ENCODE results near the gene NPAS2. TPM values are rescaled to one million over a fixed set of nuclear protein-coding genes. Genes with fewer than 3 reads are reported as not detected.

Gene NPAS2
- total and polyA plus RNA-seq, 7 donors: 8.5 to 56.2 (median 17.3) TPM

DNA sequence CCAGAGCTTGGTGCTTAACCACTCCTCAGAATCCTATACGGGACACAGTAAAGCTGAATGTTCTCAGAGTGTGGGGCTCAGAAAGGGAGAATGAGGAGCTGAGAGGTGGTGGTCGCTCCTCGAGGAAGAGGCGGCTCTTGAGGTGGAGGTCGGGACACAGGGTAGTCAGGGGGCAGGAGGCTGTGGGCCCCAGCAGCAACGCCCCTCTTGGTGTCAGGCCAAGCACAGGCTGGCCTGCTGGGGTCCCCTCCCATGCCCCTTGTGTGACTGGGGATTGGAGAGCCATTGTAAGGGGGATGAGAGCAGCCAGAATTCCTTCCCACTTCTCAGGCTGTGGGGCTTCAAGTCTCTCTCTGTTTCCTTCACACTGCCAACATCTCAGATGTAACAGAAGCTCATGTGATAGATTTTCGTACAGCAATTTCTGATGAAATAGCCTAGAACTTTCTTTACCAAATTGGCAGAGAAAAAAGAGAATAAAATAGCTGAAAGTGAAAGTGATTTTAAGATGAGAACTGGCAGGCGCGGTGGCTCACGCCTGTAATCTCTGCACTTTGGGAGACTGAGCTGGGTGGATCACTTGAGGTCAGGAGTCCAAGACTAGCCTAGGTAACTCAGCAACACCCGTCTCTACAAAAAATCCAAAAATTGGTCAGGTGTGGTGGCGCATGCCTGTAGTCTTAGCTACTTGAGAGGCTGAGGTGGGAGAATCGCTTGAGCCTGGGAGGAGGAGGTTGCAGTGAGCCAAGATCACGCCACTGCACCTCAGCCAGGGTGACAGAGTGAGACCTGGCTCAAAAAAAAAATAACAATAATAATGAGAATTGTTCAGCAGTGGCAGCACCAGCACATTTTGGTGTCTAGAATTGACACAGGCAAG lies 121.1 kb downstream of the NPAS2 start:
- WGBS, 3 donors: 87 to 89% (median 88%) methylated on average over 14 of the region's 14 CpGs
- ATAC-seq: no peak
- Histone ChIP-seq H3K36me3 (ENCODE audit: insufficient read depth in 1 of 2, low read depth in 1 of 2) (peaks cover 0 to 10% of the 10 kb centered on the region in 2 donors), H3K27me3 (ENCODE audit: insufficient read depth in 3 of 3, low read length in 2 of 3) (no peaks in the 10 kb centered on the region), H3K4me1 (peaks cover 9% of the 10 kb centered on the region), H3K9me3 (no peaks in the 10 kb centered on the region), H3K27ac (no peak overlapping the region), H3K4me3 (no peak overlapping the region)
- no peak for TF ChIP-seq CTCF (IDR thresholded peaks at IDR 0.05)
- intact Hi-C loops (cut with DNase I): no loop called here
- DNase-seq: no peak

DNA sequence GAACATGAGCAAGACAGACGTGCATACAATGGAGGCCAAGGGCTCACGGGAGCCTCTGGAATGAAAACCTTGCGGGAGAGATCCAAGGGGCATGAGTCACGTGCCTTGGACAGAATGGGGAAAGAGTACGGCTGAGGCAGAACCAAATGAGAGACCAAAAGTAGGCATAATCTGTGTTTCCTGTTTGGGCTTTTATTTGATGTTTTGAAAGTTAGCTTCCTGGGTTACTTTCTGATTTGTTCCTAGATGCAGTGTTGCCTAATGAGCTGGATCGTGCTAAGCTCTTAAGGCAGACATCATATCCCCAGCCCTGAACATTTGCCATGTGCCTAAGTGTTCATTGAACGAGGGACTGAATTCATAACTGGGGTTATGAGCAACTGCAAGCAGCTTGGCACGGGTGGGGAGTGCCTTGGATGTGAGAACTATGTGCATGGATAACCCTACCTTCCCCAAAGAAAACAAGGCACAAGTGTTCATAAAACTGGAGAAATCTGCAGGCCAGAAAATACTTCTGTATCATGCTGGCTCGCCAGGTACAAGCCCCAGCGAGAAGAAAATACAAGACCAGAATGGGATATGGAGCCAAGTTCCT lies 121.8 kb downstream of the NPAS2 start:
- no peaks in the 10 kb centered on the region for H3K9me3 ChIP-seq
- no peaks in the 10 kb centered on the region for H3K27me3 ChIP-seq (ENCODE audit: insufficient read depth in 3 of 3, low read length in 2 of 3)
- ATAC-seq (peak in 3 of 4 donors; percentile 47 to 67 (median 54)), DNase-seq (no peak)
- WGBS, 3 donors: 53 to 77% (median 59%) methylated on average over 10 of the region's 10 CpGs
- no peak overlapping the region for H3K4me3 ChIP-seq
- H3K36me3 ChIP-seq (ENCODE audit: insufficient read depth in 1 of 2, low read depth in 1 of 2): peaks cover 0 to 10% of the 10 kb centered on the region in 2 donors
- intact Hi-C loops (cut with DNase I): no loop called here
- TF ChIP-seq CTCF (IDR thresholded peaks at IDR 0.05): no peak
- H3K4me1 ChIP-seq: peaks cover 3% of the 10 kb centered on the region
- no peak overlapping the region for H3K27ac ChIP-seq

- 88 to 94% (median 94%) methylated on average over 19 of the region's 19 CpGs for WGBS, 3 donors
- intact Hi-C loops (cut with DNase I): no loop called here
- DNase-seq (no peak), ATAC-seq (peak in 3 of 4 donors; percentile 33 to 61 (median 59))
- H3K4me1 ChIP-seq: no peaks in the 10 kb centered on the region
- H3K36me3 ChIP-seq (ENCODE audit: insufficient read depth in 1 of 2, low read depth in 1 of 2): peaks cover 0 to 13% of the 10 kb centered on the region in 2 donors
- H3K4me3 ChIP-seq: no peak overlapping the region
- H3K27ac ChIP-seq: no peak overlapping the region
- TF ChIP-seq CTCF (IDR thresholded peaks at IDR 0.05): no peak
- no peaks in the 10 kb centered on the region for H3K27me3 ChIP-seq (ENCODE audit: insufficient read depth in 3 of 3, low read length in 2 of 3)
- H3K9me3 ChIP-seq: no peaks in the 10 kb centered on the region
These were observed 124.9 kb downstream of the NPAS2 start for GRCh38 chr2:100944617-100945432.

GRCh38 chr2:100945433-100945740 lies 125.4 kb downstream of the NPAS2 start:
- Histone ChIP-seq H3K27ac (no peak overlapping the region), H3K9me3 (no peaks in the 10 kb centered on the region), H3K27me3 (ENCODE audit: insufficient read depth in 3 of 3, low read length in 2 of 3) (no peaks in the 10 kb centered on the region), H3K36me3 (ENCODE audit: insufficient read depth in 1 of 2, low read depth in 1 of 2) (peaks cover 0 to 13% of the 10 kb centered on the region in 2 donors), H3K4me1 (no peaks in the 10 kb centered on the region), H3K4me3 (no peak overlapping the region)
- whole genome bisulfite sequencing, 3 donors: 85 to 90% (median 86%) methylated on average over 5 of the region's 5 CpGs
- no peak for TF ChIP-seq CTCF (IDR thresholded peaks at IDR 0.05)
- intact Hi-C loops (cut with DNase I): no loop called here
- DNase-seq (no peak), ATAC-seq (no peak)
